GM10248 (cell line): ENCODE data around the gene THBS3.
"Not testable (repeated sequence)": the region's sequence is repeated elsewhere in the genome, so short reads cannot be mapped to it uniquely, and the experiment has no call there.

ENCODE experiments used
- CTCF ChIA-PET: fragments of 300-600 bp; sonication (Branson Sonifier 250); formaldehyde crosslinking; extraction: SDS; loops from one replicate; lab custom pipeline; 2021; ENCODE audit warnings: antibody characterized with exemption; lab: Yijun Ruan, JAX
- POLR2A ChIA-PET: fragments of 350-650 bp; sonication (Branson Sonifier 250); formaldehyde crosslinking; extraction: SDS; loops from one replicate; lab custom pipeline; 2020; ENCODE audit warnings: antibody characterized with exemption; lab: Yijun Ruan, JAX
- DNase-seq: peaks from one replicate; pipeline ENCODE4 v3.0.0; 2012; ENCODE audit errors: extremely low spot score
- CTCF ChIP-seq: IDR thresholded peaks from 2 replicates; pipeline ENCODE4 v1.5.1; 2012; ENCODE audit warnings: mild to moderate bottlenecking, low read depth; ENCODE audit errors: extremely low read depth, missing control alignments, control extremely low read depth

The THBS3 gene

GRCh38 chr1:155160128-155160527 is 47.6 kb downstream of the THBS3 start:
- no peak for TF ChIP-seq CTCF
- CTCF ChIA-PET, result no interaction called here

GRCh38 chr1:155158991-155159390 is 48.7 kb downstream of the THBS3 start:
- ChIA-PET CTCF (interaction anchor here (0.9 kb wide), 1 partner anchor 67 kb away, joined by 3 read pairs; no protein-coding TSS in a partner anchor), POLR2A (no interaction called here)
- DNase-seq, result no peak
- no peak for TF ChIP-seq CTCF

More at GRCh38 chr1:155160128-155160527, 47.6 kb downstream of the THBS3 start:
- POLR2A ChIA-PET, result no interaction called here
- no peak for DNase-seq

- CTCF ChIA-PET, result interaction anchor here (1.0 to 3.2 kb wide), 4 partner anchors 11 to 65 kb away, joined by 3 to 13 read pairs (median 8); partner anchors contain the start of gene KRTCAP2
- POLR2A ChIA-PET, result not testable (repeated sequence)
Measured at GRCh38 chr1:155155996-155156643, 51.6 kb downstream of the THBS3 start.

More at GRCh38 chr1:155155996-155156643, 51.6 kb downstream of the THBS3 start:
- not testable (repeated sequence) for DNase-seq
